Activated T-helper 1 cell treated with Interleukin-2 at 50 U/mL for 16 hours (primary cell): ENCODE results near the gene ELL2.
A peak's percentile ranks its signal among the peaks of the same experiment; 100 is the strongest.
"Not testable (repeated sequence)": the region's sequence is repeated elsewhere in the genome, so short reads cannot be mapped to it uniquely, and the experiment has no call there.

Experiments
- DNase-seq: peaks from one replicate; pipeline ENCODE4 v3.0.0-alpha.2; 2020; ENCODE audit warnings: low read depth

Gene ELL2

GRCh38 chr5:95859661-95860060, 102.0 kb downstream of the ELL2 start:
- DNase-seq, result no peak

- peak; percentile 83 for DNase-seq
These were observed 102.7 kb downstream of the ELL2 start for GRCh38 chr5:95858661-95859595.

- no peak for DNase-seq
These were observed 103.6 kb downstream of the ELL2 start for GRCh38 chr5:95858023-95858461.

- no peak for DNase-seq
These were observed 104.3 kb downstream of the ELL2 start for GRCh38 chr5:95857185-95857945.

GRCh38 chr5:95856501-95856981, 105.1 kb downstream of the ELL2 start:
- DNase-seq, result no peak

- DNase-seq, result no peak
These were observed 108.2 kb downstream of the ELL2 start for GRCh38 chr5:95853490-95853889.

GRCh38 chr5:95852567-95852966, 109.1 kb downstream of the ELL2 start:
- DNase-seq, result no peak

- not testable (repeated sequence) for DNase-seq
These were observed 110.5 kb downstream of the ELL2 start for GRCh38 chr5:95851141-95851540.

- no peak for DNase-seq
These were observed 111.2 kb downstream of the ELL2 start for GRCh38 chr5:95850391-95850894.

- no peak for DNase-seq
These were observed 113.0 kb downstream of the ELL2 start for GRCh38 chr5:95848701-95849100.

- DNase-seq, result no peak
These were observed 114.4 kb downstream of the ELL2 start for GRCh38 chr5:95847261-95847592.

- peak; percentile 52 for DNase-seq
These were observed 114.9 kb downstream of the ELL2 start for GRCh38 chr5:95846554-95847260.

- DNase-seq, result no peak
These were observed 116.3 kb downstream of the ELL2 start for GRCh38 chr5:95845391-95845790.

- DNase-seq, result no peak
These were observed 117.9 kb downstream of the ELL2 start for GRCh38 chr5:95843733-95844223.

GRCh38 chr5:95842854-95843544, 118.7 kb downstream of the ELL2 start:
- DNase-seq, result no peak

GRCh38 chr5:95841914-95842812, 119.5 kb downstream of the ELL2 start:
- no peak for DNase-seq

- DNase-seq, result no peak
These were observed 120.5 kb downstream of the ELL2 start for GRCh38 chr5:95840956-95841705.

- no peak for DNase-seq
These were observed 122.0 kb downstream of the ELL2 start for GRCh38 chr5:95839658-95840057.

- no peak for DNase-seq
These were observed 123.1 kb downstream of the ELL2 start for GRCh38 chr5:95838556-95838955.
